GM18520 (cell line): ENCODE data around the gene TMEM101.
"Not testable (repeated sequence)": the region's sequence is repeated elsewhere in the genome, so short reads cannot be mapped to it uniquely, and the experiment has no call there.

ENCODE experiments used
- ATAC-seq: cut with Tn5 transposase; IDR thresholded peaks from one replicate; pipeline ENCODE4 v1.9.1; 2021; ENCODE audit not compliant: unreplicated experiment

The TMEM101 gene

DNA sequence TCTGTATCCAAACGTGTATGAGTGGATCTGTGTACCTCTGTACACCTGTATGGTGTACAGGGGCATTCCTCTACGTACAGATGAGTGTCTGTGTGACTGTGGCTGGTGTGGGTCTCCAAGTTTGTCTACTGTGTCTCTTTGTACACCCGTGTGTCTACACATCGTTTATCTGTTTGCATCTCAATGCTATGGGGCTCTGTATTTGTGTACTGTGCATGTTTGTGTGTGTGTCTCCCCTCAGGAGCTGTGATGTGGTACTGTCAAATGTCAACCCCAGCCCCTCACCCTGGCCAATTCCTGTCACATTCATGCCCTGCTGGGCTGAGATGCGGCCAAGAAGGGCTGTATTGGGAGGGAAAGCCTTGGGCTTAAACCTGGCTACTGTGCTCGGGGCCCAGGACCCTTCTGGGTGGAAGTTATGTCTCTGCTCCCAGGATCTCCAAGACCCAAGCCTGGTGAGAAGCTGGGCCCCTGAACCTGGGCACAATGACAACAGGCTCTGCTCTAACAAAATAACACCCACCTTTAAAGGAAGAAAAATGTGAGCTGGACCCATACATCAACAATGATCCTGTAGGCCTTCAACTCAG is 13.8 kb downstream of the TMEM101 start:
- ATAC-seq: no peak

DNA sequence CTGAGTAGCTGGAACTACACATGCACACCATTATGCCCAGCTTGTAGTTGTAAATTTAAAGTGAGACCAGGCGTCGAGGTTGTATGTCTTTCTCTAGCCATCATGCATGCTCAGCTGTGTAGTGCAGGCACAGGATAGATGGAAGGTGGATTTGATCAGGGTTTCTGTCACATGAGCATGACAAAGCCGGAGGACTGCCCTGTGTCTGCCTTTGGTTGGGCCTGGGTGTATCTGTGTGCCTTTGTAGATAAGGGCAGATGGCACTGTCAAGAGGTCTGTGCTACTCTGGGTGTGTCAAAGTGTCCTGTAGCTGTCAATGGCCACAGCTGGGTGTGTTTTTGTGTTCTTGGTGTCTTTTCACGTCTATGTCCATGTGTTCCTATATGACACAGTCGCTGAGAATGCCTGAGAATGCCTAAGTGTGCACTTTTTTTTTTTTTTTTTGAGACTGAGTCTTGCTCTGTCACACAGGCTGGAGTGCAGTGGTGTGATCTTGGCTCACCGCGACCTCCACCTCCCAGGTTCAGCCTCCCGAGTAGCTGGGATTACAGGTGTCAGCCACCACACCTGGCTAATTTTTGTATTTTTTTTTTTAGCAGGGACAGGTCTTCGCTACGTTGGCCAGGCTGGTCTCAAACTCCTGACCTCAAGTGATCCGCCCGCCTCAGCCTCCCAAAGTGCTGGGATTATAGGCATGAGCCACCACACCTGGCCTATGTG is 14.5 kb downstream of the TMEM101 start:
- ATAC-seq: no peak

DNA sequence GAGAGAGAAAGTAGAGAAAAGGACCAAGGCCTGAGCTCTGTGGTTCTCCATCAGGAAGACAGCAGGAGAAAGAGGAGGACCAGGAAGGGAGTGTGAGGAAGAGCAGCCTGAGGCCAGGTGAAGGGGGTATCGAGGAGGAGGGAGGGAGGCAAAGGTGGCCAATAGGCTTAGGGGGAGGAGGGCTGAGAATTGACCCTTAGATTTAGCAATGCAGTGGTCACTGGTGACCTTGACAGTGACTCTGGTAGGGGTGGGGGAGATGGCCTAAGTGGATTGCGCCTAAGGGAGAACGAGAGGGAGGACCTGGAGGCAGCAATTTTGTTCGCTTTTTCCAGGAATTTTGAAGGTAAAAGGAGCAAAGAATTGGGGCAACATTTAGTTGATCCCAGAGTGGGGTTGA is 15.7 kb downstream of the TMEM101 start:
- no peak for ATAC-seq

DNA sequence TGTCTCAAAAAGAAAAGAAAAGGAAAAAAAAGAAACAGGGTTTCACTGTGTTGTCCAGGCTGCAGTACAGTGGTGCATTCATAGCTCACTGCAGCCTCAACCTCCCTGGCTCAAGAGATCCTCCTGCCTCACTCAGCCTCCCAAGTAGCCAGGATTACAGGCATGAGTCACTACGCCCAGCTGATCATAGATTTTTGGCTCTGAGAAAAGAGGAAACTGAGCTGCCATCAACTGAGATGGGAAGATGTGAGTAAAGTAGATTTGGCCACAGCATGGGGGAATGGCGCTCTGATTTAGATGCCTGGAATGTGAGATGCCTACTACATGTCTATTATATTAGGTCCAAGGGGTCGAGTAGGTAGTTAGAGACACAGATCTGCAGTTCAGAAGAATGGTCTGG is 16.2 kb downstream of the TMEM101 start:
- no peak for ATAC-seq

DNA sequence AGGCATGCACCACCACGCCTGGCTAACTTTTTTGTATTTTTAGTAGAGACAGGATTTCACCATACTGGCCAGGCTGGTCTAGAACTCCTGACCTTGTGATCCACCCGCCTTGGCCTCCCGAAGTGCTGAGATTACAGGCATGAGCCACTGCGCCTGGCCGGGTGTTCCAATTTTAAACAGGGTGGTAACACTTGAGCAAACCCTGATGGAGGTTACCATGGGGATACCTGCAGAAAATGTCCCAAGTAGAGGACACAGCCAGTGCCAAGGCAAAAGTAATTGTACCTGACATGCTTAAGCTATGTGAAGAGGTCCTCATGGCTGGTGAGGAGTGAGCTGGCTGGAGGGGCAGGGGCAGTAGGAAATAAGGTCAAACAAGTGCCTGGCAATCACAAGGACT is 17.6 kb downstream of the TMEM101 start:
- ATAC-seq: not testable (repeated sequence)

DNA sequence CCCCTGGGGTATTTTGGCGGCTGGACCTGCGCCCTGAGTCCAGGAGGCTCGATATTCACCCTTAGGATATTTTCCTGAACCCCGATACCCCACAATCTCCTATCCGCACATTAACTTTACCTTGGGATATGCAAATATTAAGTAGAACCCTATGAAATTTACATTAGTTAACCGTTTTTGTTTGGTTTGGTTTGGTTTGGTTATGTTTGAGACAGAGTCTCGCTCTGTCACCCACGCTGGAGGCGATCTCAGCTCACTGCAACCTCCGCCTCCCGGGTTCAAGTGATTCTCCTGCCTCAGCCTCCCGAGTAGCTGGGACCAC is 19.7 kb downstream of the TMEM101 start:
- ATAC-seq: no peak

DNA sequence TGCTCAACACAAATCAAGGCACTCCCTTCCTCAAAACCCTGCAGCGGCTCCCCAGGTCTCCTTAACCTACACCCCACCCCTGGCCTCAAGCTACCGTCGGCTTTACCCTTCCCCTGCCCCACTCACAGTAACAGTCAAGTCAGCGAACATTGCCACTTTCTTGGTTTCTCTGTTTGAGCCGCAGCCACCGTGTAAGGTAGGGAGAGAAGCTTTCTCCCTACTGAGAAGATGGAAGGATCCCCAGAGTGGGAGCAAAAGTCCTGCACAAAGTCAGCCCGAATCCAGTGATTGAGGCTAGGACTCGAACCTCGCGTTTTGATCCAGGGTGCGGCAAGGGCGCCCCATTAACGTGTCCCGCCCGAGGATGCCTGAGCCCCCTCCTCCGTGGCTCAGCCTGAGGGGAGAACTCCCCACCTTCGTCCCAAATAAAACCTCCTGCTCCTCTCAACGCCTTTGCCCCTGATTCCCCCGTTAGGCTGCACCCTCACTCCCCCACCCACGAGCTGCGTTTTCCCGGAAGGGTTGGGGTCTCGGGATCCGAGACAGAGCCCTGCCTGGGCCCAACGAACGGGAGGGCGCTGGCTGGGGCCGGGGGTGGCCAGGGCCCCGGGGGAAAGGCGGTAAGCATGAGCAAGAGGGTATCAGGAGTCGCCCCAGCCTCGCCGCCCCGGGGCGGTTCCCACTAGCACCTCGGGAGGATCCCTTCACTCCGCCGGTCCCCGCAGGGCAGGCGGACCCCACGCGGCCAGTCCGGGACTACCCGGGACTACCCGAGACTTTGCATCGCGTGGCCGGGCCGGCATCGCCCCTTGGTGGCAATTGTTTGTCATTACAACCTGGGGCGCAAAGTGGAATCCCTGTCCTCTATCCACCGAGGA is 20.3 kb downstream of the TMEM101 start:
- ATAC-seq: no peak

DNA sequence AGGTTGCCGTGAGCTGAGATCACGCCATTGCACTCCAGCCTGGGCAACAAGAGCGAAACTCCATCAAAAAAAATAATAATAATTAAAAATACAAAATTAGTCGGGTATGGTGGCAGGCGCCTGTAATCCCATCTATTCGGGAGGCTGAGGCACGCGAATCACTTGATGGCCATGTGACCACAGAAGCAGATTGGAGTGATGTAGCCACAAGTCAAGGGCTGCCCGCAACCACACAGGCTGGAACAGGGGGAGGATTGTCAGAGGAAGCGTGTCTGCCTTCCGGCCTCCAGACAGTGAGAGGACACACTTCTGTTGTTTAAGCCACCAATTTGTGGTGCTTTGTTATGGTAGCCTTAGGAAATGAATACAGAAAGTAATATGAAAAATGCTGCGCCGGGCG is 22.1 kb downstream of the TMEM101 start:
- no peak for ATAC-seq

DNA sequence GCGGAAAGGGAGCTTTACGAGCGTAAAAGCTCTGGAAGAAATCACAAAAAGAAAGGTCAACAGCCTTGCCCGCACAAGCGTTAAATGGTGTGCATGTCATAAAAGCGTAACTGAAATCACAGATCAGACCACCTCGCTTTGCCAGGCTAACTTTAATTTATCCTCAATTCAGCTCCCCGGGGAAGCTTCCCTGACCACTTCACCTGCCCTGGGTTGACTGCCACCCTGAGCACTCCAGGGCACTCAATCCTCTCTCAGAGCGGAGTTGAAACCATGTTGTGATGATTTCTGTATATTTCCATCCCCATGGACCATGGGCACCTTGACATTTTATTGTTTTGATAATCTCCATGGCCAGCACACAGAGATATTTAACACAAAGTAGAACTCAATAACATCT is 26.5 kb downstream of the TMEM101 start:
- ATAC-seq: no peak

DNA sequence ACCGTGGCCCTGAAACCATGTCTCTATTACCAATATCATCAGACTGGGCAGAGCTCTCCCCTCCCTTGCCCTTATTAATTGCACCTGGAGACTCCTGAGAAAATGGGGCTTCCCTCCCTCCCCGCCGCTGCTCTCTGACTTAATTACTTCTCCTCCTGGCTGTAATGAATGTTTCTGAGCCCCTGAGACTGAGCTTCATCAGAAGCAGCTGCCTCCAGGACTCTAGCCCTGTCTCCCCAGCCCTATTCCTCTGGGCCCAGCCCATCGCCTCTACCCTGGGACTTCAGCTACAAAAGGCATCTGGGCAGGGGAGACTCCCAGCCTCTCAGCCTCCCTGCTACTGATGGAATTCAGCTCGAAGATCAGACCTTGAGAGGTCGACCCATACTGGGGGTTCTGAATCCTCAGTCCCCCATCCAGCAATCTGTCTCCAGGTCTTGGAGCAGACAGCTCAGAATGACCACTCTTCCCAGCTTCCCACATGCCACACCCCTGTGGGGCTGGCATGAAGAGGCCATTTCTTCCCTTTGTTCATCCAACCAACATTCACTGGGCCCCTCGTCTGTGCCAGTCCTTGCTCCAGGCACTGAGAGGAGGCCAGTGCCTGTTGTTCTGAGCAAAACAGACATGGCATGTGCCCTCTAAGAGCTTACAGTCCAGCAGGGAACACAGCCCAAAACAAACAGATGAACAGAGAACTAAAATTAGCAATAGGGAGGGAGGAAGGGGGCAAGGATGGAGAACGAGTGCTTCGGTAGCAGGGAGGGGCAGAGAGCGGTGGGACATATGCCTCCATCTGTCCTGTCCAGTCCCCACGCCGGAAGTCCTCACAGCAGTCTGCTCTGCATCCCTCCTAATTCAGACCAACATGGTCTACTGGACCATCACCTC is 27.4 kb downstream of the TMEM101 start:
- ATAC-seq: no peak

DNA sequence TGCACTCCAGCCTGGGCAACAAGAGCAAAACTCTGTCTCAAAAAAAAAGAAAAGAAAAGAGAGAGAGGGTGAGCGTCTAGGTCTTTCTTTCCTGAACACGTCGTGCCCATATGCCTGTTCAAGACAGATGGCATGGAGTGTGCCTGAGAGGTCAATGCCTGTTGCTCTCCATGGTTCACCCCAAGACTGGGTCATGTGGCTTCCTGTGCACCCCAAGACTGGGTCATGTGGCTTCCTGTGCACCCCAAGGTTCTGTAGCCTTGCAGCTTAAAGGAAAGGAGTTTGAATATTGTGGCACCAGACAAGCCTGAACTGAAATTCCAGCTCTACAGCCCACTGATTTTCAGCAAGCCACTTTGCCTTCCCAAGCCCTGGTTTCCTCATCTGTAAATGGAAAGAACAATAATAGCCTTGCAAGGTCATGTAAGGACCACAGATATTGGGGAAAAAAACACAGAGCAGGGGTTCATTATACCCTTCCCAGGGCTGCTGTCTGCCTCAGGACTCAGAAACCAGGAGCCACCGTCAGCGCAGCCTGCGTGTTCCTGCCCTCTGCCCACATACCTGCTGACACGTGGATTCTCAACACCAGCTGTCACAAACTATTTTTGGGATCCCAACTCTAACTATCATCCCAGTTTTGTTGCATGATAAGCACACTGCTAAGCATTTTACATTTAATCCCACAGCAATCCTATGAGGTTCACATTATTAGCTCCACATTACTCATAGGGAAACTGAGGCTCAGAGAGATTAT is 28.4 kb downstream of the TMEM101 start:
- no peak for ATAC-seq

DNA sequence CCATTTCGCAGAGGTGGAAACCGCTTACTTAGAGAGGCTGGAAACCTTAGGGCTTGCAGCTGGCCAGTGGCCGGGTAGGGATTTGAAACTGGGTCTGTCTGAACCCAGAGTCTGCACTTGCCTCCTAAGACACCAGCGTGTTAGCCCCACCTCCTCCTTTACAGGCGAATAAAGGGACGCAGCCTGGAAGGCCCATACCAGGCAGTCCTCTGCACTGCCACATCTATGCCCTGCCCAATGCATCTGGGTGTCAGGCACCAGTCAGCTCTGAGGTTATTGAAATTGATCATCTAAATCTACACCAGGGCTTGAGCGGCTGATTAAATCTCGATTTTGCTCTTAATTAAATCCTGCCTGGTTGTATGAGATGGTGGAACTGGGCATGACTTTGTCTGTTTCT is 30.2 kb downstream of the TMEM101 start:
- ATAC-seq: no peak

DNA sequence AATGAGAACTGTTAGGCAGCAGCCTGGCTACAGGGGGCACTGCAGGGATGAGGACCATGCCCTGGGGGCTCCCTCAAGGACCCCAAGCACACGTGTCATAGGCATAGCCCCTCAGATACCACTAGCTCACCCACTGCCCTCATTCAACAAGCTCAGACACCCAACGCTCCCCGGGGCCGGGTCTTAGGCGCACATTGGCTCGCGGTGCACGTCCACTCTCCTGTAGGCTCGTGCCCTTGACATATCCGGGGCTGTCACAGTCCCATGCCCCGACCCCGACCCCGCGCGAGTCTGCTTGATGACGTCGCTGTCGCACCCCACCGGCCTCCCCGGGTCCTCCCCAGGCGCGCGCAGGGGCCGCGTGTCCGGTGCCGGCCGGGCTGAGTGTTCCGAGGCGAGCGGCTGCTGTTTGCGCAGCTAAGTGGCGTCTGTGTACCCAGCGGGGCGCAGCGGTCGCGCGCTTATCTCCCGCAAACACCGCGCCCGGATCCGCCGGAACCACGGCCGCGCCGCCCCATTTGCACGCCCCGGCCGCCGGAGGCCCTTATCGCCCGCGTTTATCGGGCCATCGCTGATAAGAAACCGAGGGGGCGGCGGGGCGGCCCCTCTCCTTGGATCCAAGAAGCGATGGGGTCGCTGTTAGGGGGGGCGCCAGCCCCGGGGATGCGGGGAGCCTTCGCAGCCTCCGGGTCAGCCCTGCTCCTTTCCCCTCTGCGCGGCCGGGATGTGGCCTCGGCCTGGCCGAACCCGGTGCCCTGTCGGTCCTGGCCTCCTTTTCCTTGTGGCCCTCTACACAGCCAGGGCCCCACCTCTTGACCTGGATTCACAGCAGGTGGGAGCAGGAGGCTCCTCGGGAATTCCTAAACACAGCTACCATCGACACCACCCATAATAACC is 31.0 kb downstream of the TMEM101 start:
- ATAC-seq: no peak

DNA sequence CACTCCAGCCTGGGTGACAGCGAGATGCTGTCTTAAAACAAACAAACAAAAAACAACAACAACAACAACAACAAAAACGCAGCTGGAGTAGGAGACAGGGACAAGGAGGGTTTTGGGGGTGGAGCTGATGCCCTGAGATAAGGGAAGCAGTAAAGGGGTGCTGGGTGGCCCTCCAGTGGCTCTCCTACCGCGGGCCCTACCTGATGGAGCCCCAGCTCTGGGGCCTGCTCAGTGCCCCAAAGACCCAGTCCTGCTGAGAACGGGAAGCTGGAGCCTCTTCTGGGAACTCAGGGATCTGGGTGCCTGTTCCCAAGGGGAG is 31.6 kb downstream of the TMEM101 start:
- ATAC-seq: no peak

DNA sequence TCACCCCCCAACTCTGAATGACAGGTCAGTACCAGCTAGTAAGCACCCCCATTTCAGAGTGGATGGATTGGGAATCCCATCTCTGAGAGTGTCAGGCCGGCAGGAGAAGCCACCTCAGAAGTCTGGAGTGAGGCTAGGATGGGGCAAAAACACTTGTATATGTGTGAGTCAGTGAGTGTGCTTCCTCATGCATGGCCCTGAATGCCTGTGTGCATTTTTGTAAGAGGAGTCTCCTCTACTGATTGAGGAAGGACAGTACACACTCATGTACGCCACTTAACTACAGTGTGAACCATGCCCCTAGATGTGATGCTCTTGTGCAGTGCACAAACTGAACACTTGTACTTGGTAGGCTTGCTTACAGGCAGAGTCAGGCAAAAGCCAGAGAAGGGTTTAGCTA is 32.6 kb downstream of the TMEM101 start:
- ATAC-seq: no peak

DNA sequence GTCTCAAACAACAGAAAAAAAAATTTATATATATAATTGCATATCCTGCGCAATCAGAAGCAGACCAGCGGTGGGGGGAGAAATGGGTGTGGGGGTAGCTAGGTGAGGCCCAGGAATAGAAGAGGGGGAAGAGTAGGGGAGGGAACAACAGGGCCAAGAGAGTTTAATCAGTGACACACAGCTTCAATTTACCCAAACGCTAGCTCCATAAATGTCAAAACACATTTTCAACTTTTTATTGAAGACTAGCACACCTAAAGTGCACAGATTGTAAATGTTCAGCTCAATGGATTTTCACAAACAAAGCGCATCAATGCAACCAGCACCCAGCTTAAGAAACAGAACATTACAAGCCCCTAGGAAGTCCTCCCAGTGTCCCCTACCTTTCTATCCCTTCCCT is 35.1 kb downstream of the TMEM101 start:
- no peak for ATAC-seq

DNA sequence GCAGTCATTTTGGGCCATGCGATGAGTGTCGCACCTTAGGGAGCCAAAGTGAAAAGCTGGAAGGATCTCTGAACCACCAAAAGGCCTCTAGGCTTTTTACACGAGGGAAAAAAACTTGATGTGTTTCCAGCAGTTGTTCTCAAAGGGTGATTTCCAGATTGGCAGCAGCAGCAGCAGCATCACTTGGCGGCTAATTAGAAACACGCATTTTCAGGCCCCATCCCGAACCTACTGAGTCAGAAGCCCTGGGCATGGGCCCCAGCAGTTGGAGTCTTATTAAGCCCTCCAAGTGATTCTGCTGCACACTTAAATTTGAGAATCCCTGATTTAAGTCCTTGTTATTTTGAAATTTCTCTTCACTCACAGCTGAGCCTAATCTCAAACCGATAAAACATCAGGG is 35.8 kb downstream of the TMEM101 start:
- ATAC-seq: no peak

DNA sequence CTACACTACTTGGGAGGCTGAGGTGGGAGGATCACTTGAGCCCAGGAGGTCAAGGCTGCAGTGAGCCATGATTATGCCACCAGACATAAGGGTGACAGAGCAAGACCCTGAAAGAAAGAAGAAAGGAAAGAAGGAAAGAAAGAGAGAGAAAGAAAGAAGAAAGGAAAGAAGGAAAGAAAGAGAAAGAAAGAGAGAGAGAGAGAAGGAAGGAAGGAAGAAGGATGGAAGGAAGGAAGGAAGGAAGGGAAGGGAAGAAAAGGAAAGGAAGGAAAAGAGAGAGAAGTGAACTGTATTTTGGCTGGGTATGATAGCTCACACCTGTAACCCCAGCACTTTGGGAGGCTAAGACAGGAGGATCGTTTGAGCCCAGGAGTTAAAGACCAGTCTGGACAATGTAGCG is 36.7 kb downstream of the TMEM101 start:
- ATAC-seq: no peak

DNA sequence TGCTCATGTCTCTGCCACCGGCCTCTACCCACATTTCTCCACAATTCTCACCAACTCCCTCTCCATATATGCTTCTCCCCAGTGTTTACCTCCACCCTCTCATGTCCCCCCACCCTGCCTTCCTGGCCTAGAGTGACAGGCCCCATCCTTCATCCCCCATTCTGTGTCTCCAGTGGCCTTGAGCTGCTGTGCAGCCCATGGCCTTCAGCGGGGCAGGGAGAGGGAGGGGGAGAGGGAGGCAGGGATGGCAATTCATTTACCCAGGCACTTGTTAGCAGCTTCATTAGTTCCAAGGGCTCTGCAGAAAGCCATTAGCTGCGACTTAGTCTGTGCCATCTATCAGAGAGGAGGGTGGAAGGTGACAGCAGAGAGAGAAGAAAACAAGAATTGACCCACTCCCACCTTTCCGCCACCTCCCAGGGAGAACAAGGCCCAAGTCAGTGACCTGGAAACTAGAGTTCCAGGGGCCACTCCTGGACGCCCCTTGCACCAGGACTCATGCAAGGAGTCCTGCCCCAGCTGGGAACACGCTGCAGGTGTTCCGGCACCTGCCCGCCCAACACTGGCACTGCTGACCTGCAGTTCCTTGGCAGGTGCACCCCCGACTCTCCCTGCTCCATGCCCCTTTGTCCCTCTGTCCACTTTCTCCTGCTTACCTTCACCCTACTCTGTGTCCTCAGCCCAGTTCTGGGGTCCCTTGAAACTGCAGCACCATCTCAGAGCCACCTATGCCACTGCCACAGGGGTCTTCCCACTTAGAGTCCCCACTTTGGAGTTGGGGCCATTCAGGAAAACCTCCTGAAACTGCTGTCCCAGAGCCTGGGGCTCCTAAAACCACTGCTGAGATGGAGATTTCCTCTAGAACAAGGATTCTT is 37.6 kb downstream of the TMEM101 start:
- no peak for ATAC-seq
